ENCODE data around the gene CKLF.

DNA sequence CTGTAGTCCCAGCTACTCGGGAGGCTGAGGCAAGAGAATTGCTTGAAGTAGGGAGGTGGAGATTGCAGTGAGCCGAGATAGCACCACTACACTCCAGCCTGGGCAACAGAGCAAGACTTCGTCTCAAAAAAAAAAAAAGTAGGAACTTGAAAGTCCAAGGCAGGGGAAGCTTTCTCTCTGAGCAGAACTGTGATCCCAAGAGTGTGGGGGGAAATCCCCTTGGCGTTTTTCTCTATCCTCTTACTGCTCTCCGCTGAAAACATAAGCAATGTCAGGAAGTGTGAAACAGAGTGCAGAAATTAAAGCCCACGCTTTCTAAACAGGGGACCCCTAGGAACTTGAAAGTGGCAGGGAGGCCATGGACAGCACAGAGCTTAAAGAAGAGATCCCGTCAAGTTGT is 42.4 kb downstream of the CKLF start:
- no peak for TF ChIP-seq POLR2A (IDR thresholded peaks at IDR 0.05)
- TF ChIP-seq, protein P1, sequence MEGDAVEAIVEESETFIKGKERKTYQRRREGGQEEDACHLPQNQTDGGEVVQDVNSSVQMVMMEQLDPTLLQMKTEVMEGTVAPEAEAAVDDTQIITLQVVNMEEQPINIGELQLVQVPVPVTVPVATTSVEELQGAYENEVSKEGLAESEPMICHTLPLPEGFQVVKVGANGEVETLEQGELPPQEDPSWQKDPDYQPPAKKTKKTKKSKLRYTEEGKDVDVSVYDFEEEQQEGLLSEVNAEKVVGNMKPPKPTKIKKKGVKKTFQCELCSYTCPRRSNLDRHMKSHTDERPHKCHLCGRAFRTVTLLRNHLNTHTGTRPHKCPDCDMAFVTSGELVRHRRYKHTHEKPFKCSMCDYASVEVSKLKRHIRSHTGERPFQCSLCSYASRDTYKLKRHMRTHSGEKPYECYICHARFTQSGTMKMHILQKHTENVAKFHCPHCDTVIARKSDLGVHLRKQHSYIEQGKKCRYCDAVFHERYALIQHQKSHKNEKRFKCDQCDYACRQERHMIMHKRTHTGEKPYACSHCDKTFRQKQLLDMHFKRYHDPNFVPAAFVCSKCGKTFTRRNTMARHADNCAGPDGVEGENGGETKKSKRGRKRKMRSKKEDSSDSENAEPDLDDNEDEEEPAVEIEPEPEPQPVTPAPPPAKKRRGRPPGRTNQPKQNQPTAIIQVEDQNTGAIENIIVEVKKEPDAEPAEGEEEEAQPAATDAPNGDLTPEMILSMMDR (IDR thresholded peaks at IDR 0.05) = no peak

All from lower leg skin (tissue), 3 donors.